ENCODE results near the gene SLC38A7.
A peak's percentile ranks its signal among the peaks of the same experiment; 100 is the strongest.

SLC38A7 gene

GRCh38 chr16:58635502-58635901 lies 49.1 kb downstream of the SLC38A7 start:
- no peak for DNase-seq (ENCODE audit: low read depth in 2 of 2)

- no peak for DNase-seq (ENCODE audit: low read depth in 2 of 2)
These were observed 50.2 kb downstream of the SLC38A7 start for GRCh38 chr16:58634265-58634802.

GRCh38 chr16:58629733-58630640 lies 54.6 kb downstream of the SLC38A7 start, which contains the start of gene CNOT1:
Gene CNOT1, minus strand, starts transcription at chr16:58629826. Its CDS starts 30,489 bp downstream, at chr16:58599337.
- peak; percentile 93 to 96 for DNase-seq (ENCODE audit: low read depth in 2 of 2)

GRCh38 chr16:58628845-58629732 lies 55.5 kb downstream of the SLC38A7 start:
- peak; percentile 24 to 39 for DNase-seq (ENCODE audit: low read depth in 2 of 2)

GRCh38 chr16:58624209-58624608 lies 60.4 kb downstream of the SLC38A7 start:
- no peak for DNase-seq (ENCODE audit: low read depth in 2 of 2)

- no peak for DNase-seq (ENCODE audit: low read depth in 2 of 2)
These were observed 64.2 kb downstream of the SLC38A7 start for GRCh38 chr16:58620396-58620795.

- no peak for DNase-seq (ENCODE audit: low read depth in 2 of 2)
These were observed 69.3 kb downstream of the SLC38A7 start for GRCh38 chr16:58615280-58615679.

Data from stimulated activated CD4-positive, alpha-beta T cell treated with anti-CD3 and anti-CD28 coated beads, Interleukin-12 subunit alpha, Interleukin-12 subunit beta, amount 100 ng/mL, for 24 hours (primary cell).